NB4 (cell line): Measurements from ENCODE around the gene FRAS1.

Source experiments
- MYC ChIP-seq: IDR thresholded peaks from 2 replicates; pipeline ENCODE4 v1.6.1; 2011; ENCODE audit warnings: low read depth, low read length
- POLR2A ChIP-seq: IDR thresholded peaks from 2 replicates; pipeline ENCODE4 v1.6.1; 2011; ENCODE audit warnings: mild to moderate bottlenecking; ENCODE audit not compliant: insufficient read length; ENCODE audit errors: extremely low read depth
- TF ChIP-seq, protein P1 (sequence below): IDR thresholded peaks from one replicate; pipeline ENCODE4 v1.5.1; 2012; ENCODE audit warnings: low read depth, low read length

- TF ChIP-seq, protein P1, sequence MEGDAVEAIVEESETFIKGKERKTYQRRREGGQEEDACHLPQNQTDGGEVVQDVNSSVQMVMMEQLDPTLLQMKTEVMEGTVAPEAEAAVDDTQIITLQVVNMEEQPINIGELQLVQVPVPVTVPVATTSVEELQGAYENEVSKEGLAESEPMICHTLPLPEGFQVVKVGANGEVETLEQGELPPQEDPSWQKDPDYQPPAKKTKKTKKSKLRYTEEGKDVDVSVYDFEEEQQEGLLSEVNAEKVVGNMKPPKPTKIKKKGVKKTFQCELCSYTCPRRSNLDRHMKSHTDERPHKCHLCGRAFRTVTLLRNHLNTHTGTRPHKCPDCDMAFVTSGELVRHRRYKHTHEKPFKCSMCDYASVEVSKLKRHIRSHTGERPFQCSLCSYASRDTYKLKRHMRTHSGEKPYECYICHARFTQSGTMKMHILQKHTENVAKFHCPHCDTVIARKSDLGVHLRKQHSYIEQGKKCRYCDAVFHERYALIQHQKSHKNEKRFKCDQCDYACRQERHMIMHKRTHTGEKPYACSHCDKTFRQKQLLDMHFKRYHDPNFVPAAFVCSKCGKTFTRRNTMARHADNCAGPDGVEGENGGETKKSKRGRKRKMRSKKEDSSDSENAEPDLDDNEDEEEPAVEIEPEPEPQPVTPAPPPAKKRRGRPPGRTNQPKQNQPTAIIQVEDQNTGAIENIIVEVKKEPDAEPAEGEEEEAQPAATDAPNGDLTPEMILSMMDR = no peak
- TF ChIP-seq POLR2A (no peak), MYC (no peak)
These were observed 148.5 kb downstream of the FRAS1 start for GRCh38 chr4:78205591-78205990.
